Muscle of leg (tissue), 11 donors: Measurements from ENCODE around the gene MYD88. TPM values are rescaled to one million over a fixed set of nuclear protein-coding genes. Genes with fewer than 3 reads are reported as not detected.
A peak's percentile ranks its signal among the peaks of the same experiment; 100 is the strongest.

ENCODE experiments used
- DNase-seq: peaks from one replicate; pipeline ENCODE4 v3.0.0; 2013
- H3K27ac ChIP-seq: one replicate; pipeline ENCODE4 v1.5.1; 2013; ENCODE audit warnings: mild to moderate bottlenecking, low read length, control low read depth
- H3K27me3 ChIP-seq: one replicate; pipeline ENCODE4 v1.6.1; 2013; ENCODE audit warnings: low read length; ENCODE audit not compliant: control insufficient read depth, insufficient read depth
- H3K36me3 ChIP-seq: one replicate; pipeline ENCODE4 v1.6.1; 2013; ENCODE audit warnings: low read length; ENCODE audit not compliant: control insufficient read depth, insufficient read depth
- H3K4me1 ChIP-seq: one replicate; pipeline ENCODE4 v1.6.1; 2013; ENCODE audit warnings: low read length; ENCODE audit not compliant: control insufficient read depth, insufficient read depth
- H3K4me3 ChIP-seq: one replicate; pipeline ENCODE4 v1.5.1; 2013; ENCODE audit warnings: low read length, control low read depth
- H3K9me3 ChIP-seq: replicated peaks from 2 replicates; pipeline ENCODE4 v1.6.1; 2013; ENCODE audit warnings: low read depth, low read length; ENCODE audit not compliant: control insufficient read depth
- WGBS: methylation state at CpG from one replicate; pipeline ENCODE4 v1.1.5; 2013; ENCODE audit warnings: missing lambda C conversion rate; ENCODE audit not compliant: insufficient coverage; 5-methylcytosine and 5-hydroxymethylcytosine counted together
- polyA plus RNA-seq, 8 donors: library from polyadenylated mRNA; unstranded; fragments of 120-200 nt; gene quantifications; one replicate each; pipeline versions ENCODE4 v1.2.1 to v1.2.3, GENCODE V29; 2013; ENCODE audit warnings: inconsistent platforms in 1 of 8, low replicate concordance in 1 of 8; ENCODE audit not compliant: insufficient read length in 8 of 8, insufficient read depth in 1 of 8
- total RNA-seq: library from RNA; stranded (reverse); fragments of 120-200 nt; gene quantifications from one replicate; pipeline ENCODE4 v1.2.4, GENCODE V29; 2013

The MYD88 gene
- total and polyA plus RNA-seq, 9 donors = 3.9 to 31.2 (median 22.7) TPM

DNA sequence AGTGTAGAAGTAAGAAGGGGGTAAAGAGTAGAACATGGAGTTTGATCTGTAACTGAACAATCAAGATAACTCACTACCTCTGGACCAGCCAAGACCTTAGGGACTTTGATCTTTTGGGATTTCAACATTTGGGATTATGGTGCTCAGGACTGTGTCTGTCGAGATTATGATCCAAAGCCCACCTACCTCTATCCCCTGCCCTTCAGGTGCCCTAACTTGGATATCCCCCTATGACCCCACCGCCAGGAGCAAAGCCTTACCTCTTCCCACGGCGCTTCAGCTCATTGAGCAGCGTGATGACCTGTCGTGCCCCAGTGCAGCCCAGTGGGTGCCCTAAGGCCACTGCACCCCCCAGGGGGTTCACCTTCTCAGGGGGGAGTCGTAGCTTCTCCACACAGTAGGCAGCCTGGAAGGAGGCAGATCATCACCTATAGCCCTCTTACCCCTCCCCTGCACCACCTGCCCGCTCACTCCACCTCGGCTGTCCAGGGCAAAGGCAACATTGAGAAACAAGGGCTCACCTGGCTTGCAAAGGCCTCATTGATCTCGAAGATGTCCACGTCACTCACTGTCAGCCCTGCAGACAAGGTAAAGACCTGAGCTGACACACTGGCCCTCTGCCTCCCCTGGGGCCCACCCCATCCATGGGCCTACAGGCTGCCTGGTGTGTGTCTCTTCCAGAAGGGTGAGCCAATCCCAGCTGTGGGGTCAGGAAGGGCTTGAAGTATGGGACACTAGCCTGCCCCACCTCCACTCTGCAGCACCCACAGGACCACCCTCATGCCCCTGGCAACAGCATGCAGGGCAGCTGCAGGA is 12.9 kb upstream of the MYD88 start:
- H3K4me1 ChIP-seq = peaks cover 3% of the 10 kb centered on the region
- peaks cover 81% of the 10 kb centered on the region for H3K36me3 ChIP-seq
- no peaks in the 10 kb centered on the region for H3K27me3 ChIP-seq
- 96% methylated on average over 11 of the region's 11 CpGs for WGBS
- no peak overlapping the region for H3K4me3 ChIP-seq
- DNase-seq = no peak
- H3K9me3 ChIP-seq = no peaks in the 10 kb centered on the region
- H3K27ac ChIP-seq = no peak overlapping the region

DNA sequence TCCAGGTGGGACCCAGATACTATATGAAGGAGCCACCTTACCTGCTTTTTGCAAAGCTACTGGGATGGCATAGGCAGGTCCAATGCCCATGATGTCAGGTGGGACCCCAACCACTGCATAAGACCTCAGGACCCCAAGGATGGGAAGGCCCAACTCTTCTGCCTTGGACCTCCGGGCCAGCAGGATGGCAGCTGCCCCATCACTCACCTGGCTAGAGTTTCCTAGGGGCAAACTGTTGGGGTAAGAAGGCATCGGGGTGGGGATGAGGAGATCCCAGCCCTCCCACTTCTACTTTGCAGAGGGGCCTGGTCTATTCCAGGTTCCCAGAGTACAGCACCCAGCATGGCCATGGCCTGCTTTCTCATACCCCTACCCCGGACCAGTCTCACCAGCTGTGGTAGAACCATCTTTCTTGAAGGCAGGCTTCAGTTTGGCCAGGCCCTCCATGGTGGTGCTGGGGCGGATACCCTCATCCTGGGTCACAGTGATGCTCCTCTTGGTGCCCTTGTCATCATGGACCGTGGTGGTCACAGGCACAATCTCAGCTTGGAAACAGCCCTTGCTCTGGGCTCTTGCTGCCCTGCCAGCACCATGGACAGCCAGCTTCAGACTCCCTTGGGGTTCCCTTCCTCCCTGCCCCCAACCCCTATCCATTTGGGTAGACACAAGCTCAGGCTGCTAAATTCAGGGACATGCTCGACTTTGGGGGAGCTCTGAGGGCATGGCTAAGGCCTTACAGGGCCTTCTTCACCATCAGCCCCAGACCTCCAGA is 12.2 kb upstream of the MYD88 start:
- Histone ChIP-seq H3K27me3 (no peaks in the 10 kb centered on the region), H3K9me3 (no peaks in the 10 kb centered on the region), H3K4me1 (peaks cover 9% of the 10 kb centered on the region), H3K4me3 (no peak overlapping the region), H3K27ac (no peak overlapping the region), H3K36me3 (peaks cover 83% of the 10 kb centered on the region)
- no peak for DNase-seq
- 97% methylated on average over 4 of the region's 6 CpGs for WGBS

DNA sequence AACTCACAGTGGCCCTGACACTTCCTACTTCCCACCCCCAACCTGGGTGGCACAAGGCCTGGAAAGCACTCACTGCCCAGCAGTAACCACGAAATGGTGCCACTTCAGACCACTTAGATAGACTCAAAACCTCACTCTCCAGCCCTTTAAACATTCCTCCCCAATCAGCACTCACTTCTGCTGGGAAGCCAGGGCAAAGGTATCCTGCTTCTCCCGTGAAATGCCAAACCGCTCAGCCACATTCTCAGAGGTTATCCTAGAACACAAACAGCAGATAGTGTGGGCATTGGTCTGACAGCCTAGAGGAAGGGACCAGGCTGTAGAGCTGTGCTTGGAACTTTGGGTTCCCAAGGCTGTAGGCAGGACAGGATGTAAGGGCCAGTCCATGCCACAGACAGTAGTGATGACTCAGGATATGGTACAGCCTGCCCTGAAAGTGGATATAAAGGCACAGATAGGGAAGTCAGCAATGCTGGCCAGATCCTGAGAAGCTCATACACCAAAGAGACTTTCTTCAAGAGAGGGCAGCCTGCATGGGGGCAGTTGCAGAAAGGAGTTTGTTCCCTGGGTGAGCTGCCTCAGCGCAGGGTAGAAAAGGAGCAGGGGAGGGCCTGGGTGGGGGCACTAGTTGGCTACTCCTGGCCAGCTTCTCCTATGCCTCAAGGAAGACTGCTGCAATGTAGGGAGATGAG is 10.7 kb upstream of the MYD88 start:
- peaks cover 81% of the 10 kb centered on the region for H3K36me3 ChIP-seq
- H3K4me3 ChIP-seq = no peak overlapping the region
- WGBS = 89% methylated on average over 3 of the region's 4 CpGs
- peaks cover 9% of the 10 kb centered on the region for H3K4me1 ChIP-seq
- DNase-seq = no peak
- no peaks in the 10 kb centered on the region for H3K9me3 ChIP-seq
- no peaks in the 10 kb centered on the region for H3K27me3 ChIP-seq
- no peak overlapping the region for H3K27ac ChIP-seq

DNA sequence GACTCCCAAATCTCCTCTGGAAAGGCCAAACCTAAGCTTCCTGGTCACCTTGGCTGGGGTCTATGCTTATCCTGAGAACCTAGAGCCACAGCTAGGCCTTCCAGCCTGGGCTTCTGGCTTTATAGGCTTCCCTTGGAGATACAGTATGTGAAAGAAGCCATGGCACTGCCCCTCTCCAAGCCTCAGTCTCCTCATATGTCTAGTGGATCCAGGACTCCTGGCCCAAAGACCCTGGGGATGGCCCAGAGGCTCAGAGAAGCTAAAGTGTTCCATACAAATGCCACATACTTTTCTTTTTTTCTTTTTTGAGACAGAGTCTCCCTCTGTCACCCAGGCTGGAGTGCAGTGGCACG is 10.2 kb upstream of the MYD88 start:
- DNase-seq = no peak
- H3K27ac ChIP-seq = no peak overlapping the region
- peaks cover 9% of the 10 kb centered on the region for H3K4me1 ChIP-seq
- H3K9me3 ChIP-seq = no peaks in the 10 kb centered on the region
- WGBS = 100% methylated on average over 1 of the region's 1 CpG
- H3K36me3 ChIP-seq = peaks cover 81% of the 10 kb centered on the region
- H3K27me3 ChIP-seq = no peaks in the 10 kb centered on the region
- H3K4me3 ChIP-seq = no peak overlapping the region

DNA sequence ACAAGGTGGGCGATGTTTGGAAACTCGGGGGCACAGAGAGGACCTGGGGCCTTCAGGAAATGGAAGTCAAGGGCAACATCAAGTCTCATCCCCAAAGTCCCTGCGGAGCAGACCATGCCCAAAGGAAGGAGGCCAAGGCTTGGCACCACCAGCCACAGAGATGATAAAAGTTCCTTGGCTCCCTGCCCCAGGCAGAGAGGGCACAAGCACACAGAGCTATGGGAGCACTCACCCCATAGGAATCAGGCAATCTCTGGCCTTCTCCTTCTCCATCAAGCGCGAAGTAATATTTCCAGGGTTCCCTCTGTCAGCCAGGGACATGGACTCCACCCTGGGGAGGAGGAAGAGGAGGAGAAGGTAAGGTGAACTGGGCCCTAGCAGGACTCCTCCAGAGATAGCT is 9.4 kb upstream of the MYD88 start:
- no peak overlapping the region for H3K27ac ChIP-seq
- no peak for DNase-seq
- no peaks in the 10 kb centered on the region for H3K9me3 ChIP-seq
- peaks cover 9% of the 10 kb centered on the region for H3K4me1 ChIP-seq
- H3K4me3 ChIP-seq = no peak overlapping the region
- WGBS = 100% methylated on average over 1 of the region's 5 CpGs
- peaks cover 89% of the 10 kb centered on the region for H3K36me3 ChIP-seq
- no peaks in the 10 kb centered on the region for H3K27me3 ChIP-seq

DNA sequence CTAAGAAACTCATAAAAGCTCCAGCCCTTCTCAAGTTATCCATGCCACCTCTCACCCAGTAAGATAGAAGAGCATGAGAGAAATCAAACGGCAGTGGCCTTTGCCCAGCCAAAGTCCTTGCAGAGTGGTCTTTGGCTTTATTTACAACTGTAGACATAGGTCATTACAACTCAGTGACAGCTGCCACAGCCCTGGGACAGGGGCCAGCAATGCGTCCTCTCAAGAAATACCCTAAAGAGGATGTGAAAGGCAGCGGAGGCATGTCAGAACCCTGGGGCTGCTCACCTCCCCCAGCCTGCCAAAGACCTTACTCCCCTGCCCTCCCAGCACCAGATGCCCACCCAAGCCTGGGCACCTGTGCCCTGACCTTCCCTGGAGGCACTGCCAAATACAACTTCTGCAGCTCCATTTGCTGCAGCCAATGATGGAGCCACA is 7.8 kb upstream of the MYD88 start:
- H3K4me1 ChIP-seq = peaks cover 12% of the 10 kb centered on the region
- peaks cover 88% of the 10 kb centered on the region for H3K36me3 ChIP-seq
- no peaks in the 10 kb centered on the region for H3K27me3 ChIP-seq
- WGBS = 72% methylated on average over 3 of the region's 3 CpGs
- H3K27ac ChIP-seq = peak overlapping the region; percentile 13
- H3K9me3 ChIP-seq = no peaks in the 10 kb centered on the region
- peak; percentile 36 for DNase-seq
- no peak overlapping the region for H3K4me3 ChIP-seq

DNA sequence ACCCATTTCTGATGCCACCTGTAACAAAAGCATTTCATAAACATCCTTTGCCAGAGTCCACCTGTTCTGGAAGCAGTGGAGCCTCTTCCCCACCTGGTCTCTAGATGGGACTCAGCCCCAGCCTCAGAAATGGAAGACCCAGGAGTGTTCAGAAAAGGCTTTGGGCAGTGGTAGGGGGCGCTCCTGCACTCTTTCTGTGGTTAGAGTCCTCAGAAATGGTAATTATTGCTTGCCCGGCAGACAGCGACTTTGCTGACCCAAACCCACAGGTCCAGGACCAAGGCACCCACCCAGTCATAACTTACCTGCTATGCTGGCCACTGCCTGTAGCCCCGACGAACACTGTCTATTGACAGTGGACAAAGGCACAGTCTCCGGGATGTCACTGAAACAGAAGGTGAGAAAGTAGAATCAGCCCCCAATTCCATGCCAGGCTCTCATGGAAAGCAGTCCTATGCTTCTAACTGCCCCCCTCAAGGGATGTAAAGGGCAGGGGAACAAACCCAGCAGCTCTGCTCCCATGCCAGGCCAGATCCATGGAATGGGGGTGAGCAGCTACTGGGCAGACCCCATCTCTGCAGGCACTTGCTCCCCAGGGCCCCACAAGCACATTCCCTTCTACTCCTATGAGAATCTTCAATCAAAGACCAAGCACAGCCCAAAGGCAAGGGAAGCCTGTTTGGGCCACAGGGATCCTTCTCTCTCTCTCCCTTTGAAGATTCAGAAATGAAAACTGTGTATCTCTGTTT is 6.7 kb upstream of the MYD88 start:
- Histone ChIP-seq H3K9me3 (no peaks in the 10 kb centered on the region), H3K4me3 (no peak overlapping the region), H3K36me3 (peaks cover 77% of the 10 kb centered on the region), H3K4me1 (peaks cover 16% of the 10 kb centered on the region), H3K27ac (no peak overlapping the region), H3K27me3 (no peaks in the 10 kb centered on the region)
- DNase-seq = no peak
- WGBS = 10% methylated on average over 2 of the region's 6 CpGs

DNA sequence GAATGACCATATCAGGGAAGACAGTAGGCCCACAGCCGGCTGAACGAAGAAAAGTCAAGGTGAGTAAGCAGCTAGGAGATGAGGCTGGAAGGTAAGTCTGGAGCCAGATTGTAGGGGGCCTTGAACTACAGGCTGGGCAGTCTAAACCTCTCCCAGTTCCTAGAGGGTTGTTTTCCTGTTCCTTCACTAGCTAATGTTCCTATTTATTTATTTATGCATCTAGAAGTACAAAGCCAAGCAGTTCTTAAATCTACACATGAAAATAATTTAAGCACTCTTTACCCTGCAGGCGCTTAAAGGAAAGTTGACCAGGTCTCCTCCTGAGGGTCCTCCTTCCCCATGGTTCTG is 5.3 kb upstream of the MYD88 start:
- no peak overlapping the region for H3K4me3 ChIP-seq
- no peak overlapping the region for H3K27ac ChIP-seq
- H3K4me1 ChIP-seq = peaks cover 23% of the 10 kb centered on the region
- H3K36me3 ChIP-seq = peaks cover 63% of the 10 kb centered on the region
- no peaks in the 10 kb centered on the region for H3K27me3 ChIP-seq
- no peak for DNase-seq
- no peaks in the 10 kb centered on the region for H3K9me3 ChIP-seq
- WGBS = 100% methylated on average over 3 of the region's 3 CpGs

DNA sequence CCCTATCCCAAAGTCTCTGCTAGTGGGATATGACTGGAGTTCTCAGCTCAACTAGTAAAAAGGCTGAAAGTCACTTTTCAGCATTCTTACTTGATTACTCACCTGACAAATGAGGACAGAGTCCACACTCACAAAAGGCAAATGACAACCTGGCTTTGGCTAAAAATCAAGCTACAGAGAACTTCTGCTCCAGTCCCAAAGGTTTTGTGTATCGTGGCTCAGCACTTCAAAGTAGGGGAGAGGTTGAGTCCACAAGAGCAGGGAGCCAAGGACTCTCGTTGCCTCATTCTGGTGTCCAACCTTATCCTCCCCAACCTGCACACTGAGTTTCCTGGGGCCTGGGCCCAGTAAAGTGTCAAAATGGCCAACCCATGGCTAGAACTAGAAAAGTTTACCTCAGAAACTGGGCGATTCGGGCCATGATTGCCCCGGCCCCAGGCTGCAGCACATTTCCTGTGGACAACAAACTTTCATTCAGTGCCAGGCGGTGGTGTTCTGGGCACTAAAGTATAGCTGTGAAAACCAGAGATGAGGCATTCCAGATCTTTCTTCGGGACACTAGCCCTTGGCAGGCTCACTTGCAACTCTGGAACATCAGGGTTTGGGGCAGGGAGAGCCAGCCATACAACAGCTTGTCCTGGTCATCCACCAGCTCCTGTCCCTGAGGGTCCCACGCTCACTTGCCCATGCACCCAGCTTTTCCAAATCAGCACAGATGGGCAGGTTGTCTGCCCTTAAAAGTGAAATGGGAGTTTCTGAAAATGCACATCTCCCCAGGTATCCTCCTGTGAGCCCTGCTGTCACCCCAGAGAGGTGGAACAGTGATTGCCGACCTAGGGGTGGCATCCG is 4.7 kb upstream of the MYD88 start:
- DNase-seq = no peak
- 93% methylated on average over 8 of the region's 10 CpGs for WGBS
- no peak overlapping the region for H3K4me3 ChIP-seq

More for the DNA sequence above, 4.7 kb upstream of the MYD88 start:
- Histone ChIP-seq H3K36me3 (peaks cover 58% of the 10 kb centered on the region), H3K27ac (no peak overlapping the region), H3K9me3 (no peaks in the 10 kb centered on the region), H3K27me3 (no peaks in the 10 kb centered on the region), H3K4me1 (peaks cover 24% of the 10 kb centered on the region)
